IMR-90 (cell line): ENCODE data around the gene SP140. TPM values are rescaled to one million over a fixed set of nuclear protein-coding genes. Genes with fewer than 3 reads are reported as not detected.

Experiments
- ATAC-seq: fragments of 200-7000 bp; cut with Tn5 transposase; 2 replicates; pipeline ENCODE4 v1.9.1; 2020; ENCODE audit warnings: low read depth, mild to moderate bottlenecking, moderate library complexity
- BruUV-seq: library from RNA; stranded (reverse); fragments of 400-500 nt; replicated peaks from 2 replicates; lab custom pipeline; 2021; lab: Mats Ljungman, UMichigan
- CTCF ChIA-PET: fragments of 300-600 bp; formaldehyde crosslinking; extraction: SDS; loops from one replicate; lab custom pipeline; 2021; ENCODE audit warnings: antibody characterized with exemption; lab: Yijun Ruan, JAX
- POLR2A ChIA-PET: fragments of 300-600 bp; sonication (Branson Sonifier 250); formaldehyde crosslinking; loops from one replicate; lab custom pipeline; 2022; ENCODE audit warnings: antibody characterized with exemption; ENCODE audit not compliant: unreplicated experiment; lab: Charles Lee
- DNase-seq: peaks from one replicate; pipeline ENCODE4 v3.0.0; 2013
- H2AFZ ChIP-seq: replicated peaks from 2 replicates; pipeline ENCODE3; 2013; ENCODE audit warnings: low read length, mild to moderate bottlenecking; ENCODE audit not compliant: poor library complexity
- H2AK5ac ChIP-seq: 2 replicates; pipeline ENCODE4 v1.6.1; 2013; ENCODE audit warnings: low read depth, low read length, inconsistent platforms
- H2AK9ac ChIP-seq: replicated peaks from 2 replicates; pipeline ENCODE3; 2013; ENCODE audit warnings: mild to moderate bottlenecking, low read depth, low read length, moderate library complexity; ENCODE audit not compliant: poor library complexity
- H2BK120ac ChIP-seq: 2 replicates; pipeline ENCODE4 v1.6.1; 2013; ENCODE audit warnings: low read depth, low read length, inconsistent platforms
- H2BK15ac ChIP-seq: 3 replicates; pipeline ENCODE4 v1.6.1; 2013; ENCODE audit warnings: low read depth, low read length, inconsistent platforms
- H2BK20ac ChIP-seq: 2 replicates; pipeline ENCODE4 v1.6.1; 2013; ENCODE audit warnings: low read depth, mild to moderate bottlenecking, inconsistent platforms, low read length, moderate library complexity
- H2BK5ac ChIP-seq: 2 replicates; pipeline ENCODE4 v1.6.1; 2013; ENCODE audit warnings: mild to moderate bottlenecking, low read depth, low read length, inconsistent platforms; ENCODE audit not compliant: poor library complexity, severe bottlenecking
- H3K14ac ChIP-seq: replicated peaks from 2 replicates; pipeline ENCODE4 v1.6.1; 2013; ENCODE audit warnings: low read depth, low read length, inconsistent platforms
- H3K18ac ChIP-seq: 2 replicates; pipeline ENCODE4 v1.6.1; 2013; ENCODE audit warnings: low read depth, low read length, control low read depth
- H3K23ac ChIP-seq: 2 replicates; pipeline ENCODE4 v1.6.1; 2013; ENCODE audit warnings: low read depth, low read length, inconsistent platforms
- H3K27ac ChIP-seq: 2 replicates; pipeline ENCODE4 v1.5.1; 2013; ENCODE audit warnings: mild to moderate bottlenecking, control low read depth, low read length; ENCODE audit not compliant: insufficient read depth
- H3K27me3 ChIP-seq: 2 replicates; pipeline ENCODE4 v1.6.1; 2013; ENCODE audit warnings: low read length; ENCODE audit not compliant: control insufficient read depth, insufficient read depth
- H3K36me3 ChIP-seq: 2 replicates; pipeline ENCODE4 v1.6.1; 2013; ENCODE audit warnings: low read length, mixed read lengths; ENCODE audit not compliant: control insufficient read depth, insufficient read depth
- H3K4ac ChIP-seq: 2 replicates; pipeline ENCODE4 v1.6.1; 2013; ENCODE audit warnings: low read depth, low read length, inconsistent platforms
- H3K4me1 ChIP-seq: 2 replicates; pipeline ENCODE4 v1.6.1; 2013; ENCODE audit warnings: low read length, mixed read lengths; ENCODE audit not compliant: control insufficient read depth, insufficient read depth
- H3K4me2 ChIP-seq: 2 replicates; pipeline ENCODE4 v1.6.1; 2013; ENCODE audit warnings: low read depth, mild to moderate bottlenecking, control low read depth, low read length, moderate library complexity
- H3K4me3 ChIP-seq: 2 replicates; pipeline ENCODE4 v1.5.1; 2013; ENCODE audit warnings: low read depth, mild to moderate bottlenecking, control low read depth, low read length, moderate library complexity; ENCODE audit not compliant: insufficient read depth
- H3K56ac ChIP-seq: 2 replicates; pipeline ENCODE4 v1.6.1; 2013; ENCODE audit warnings: low read length, inconsistent platforms; ENCODE audit not compliant: insufficient read depth; ENCODE audit errors: extremely low read depth
- H3K79me1 ChIP-seq, 2 experiments: 2 replicates each; pipeline ENCODE4 v1.6.1; 2013; ENCODE audit warnings: low read length in 2 of 2, inconsistent platforms in 1 of 2, low read depth in 1 of 2
- H3K9ac ChIP-seq: 2 replicates; pipeline ENCODE4 v1.6.1; 2013; ENCODE audit warnings: low read depth, low read length, control low read depth
- H3K9me1 ChIP-seq: 2 replicates; pipeline ENCODE4 v1.6.1; 2013; ENCODE audit warnings: low read length, inconsistent platforms; ENCODE audit not compliant: insufficient read depth
- H3K9me3 ChIP-seq: 2 replicates; pipeline ENCODE4 v1.6.1; 2013; ENCODE audit warnings: low read length; ENCODE audit not compliant: control insufficient read depth, insufficient read depth
- H4K20me1 ChIP-seq: 2 replicates; pipeline ENCODE4 v1.6.1; 2013; ENCODE audit warnings: low read length, inconsistent platforms; ENCODE audit not compliant: insufficient read depth
- H4K5ac ChIP-seq: 2 replicates; pipeline ENCODE4 v1.6.1; 2013; ENCODE audit warnings: mild to moderate bottlenecking, low read depth, low read length, control low read depth
- H4K8ac ChIP-seq, 2 experiments: 2 replicates each; pipeline ENCODE4 v1.6.1; 2013; ENCODE audit warnings: low read depth in 2 of 2, low read length in 2 of 2, control low read depth in 1 of 2, inconsistent platforms in 1 of 2
- H4K91ac ChIP-seq: 2 replicates; pipeline ENCODE4 v1.6.1; 2013; ENCODE audit warnings: low read depth, low read length, inconsistent platforms; ENCODE audit not compliant: insufficient read depth
- BHLHE40 ChIP-seq: fragments of 150-350 bp; IDR thresholded peaks from 2 replicates; pipeline ENCODE4 v1.6.1; 2016; ENCODE audit warnings: mild to moderate bottlenecking, low read depth, low read length
- WGBS, 2 experiments: methylation state at CpG; one replicate each; pipeline versions ENCODE4 v1.1.5 to v1.1.7; 2013; ENCODE audit warnings: missing lambda C conversion rate in 2 of 2; ENCODE audit not compliant: insufficient read length in 1 of 2; ENCODE audit errors: extremely low coverage in 2 of 2; 5-methylcytosine and 5-hydroxymethylcytosine counted together
- dilution Hi-C: fragments of 300-500 bp; cut with HindIII; formaldehyde crosslinking; loops from one replicate; pipeline ENCODE4 v1.14.3; 2018; ENCODE audit warnings: low sequenced_read_pairs; ENCODE audit not compliant: unreplicated experiment
- in situ Hi-C: fragments of 300-500 bp; cut with MboI; formaldehyde crosslinking; loops from 3 replicates; pipeline ENCODE4 v1.14.3; 2019; ENCODE audit warnings: low sequenced_read_pairs, inconsistent platforms, mixed read lengths
- intact Hi-C: fragments of 100-400 bp; cut with micrococcal nuclease; formaldehyde crosslinking; loops from 2 replicates; pipeline ENCODE4 v1.10.0; 2022
- polyA plus RNA-seq, 3 experiments: library from polyadenylated mRNA; depleted of rRNA; stranded (reverse); fragments of >200 nt; gene quantifications; 2 replicates each; pipeline ENCODE4 v1.2.3, GENCODE V29; 2012; ENCODE audit warnings: low replicate concordance in 1 of 3
- total RNA-seq: library from RNA; depleted of rRNA; stranded (reverse); fragments of >200 nt; gene quantifications from 2 replicates; pipeline ENCODE4 v1.2.3, GENCODE V29; 2012

The SP140 gene
- total and polyA plus RNA-seq, 2 of the 4 experiments (the other 2 are of a cell fraction) = 1.4 TPM

GRCh38 chr2:230205721-230206120, 19.8 kb upstream of the SP140 start:
- DNase-seq = no peak
- H3K18ac ChIP-seq = no peak overlapping the region
- no peaks in the 10 kb centered on the region for H3K79me1 ChIP-seq
- H4K20me1 ChIP-seq = no peaks in the 10 kb centered on the region
- H3K9me3 ChIP-seq = no peaks in the 10 kb centered on the region
- no peak overlapping the region for H2AK9ac ChIP-seq
- ATAC-seq = no peak
- no peak overlapping the region for H3K9ac ChIP-seq
- no peak overlapping the region for H3K27ac ChIP-seq
- H4K5ac ChIP-seq = no peak overlapping the region
- no peak overlapping the region for H3K4me2 ChIP-seq
- in situ Hi-C loops = loop anchor here (25.0 kb wide), 1 partner anchor 607 kb away; no protein-coding TSS in a partner anchor
- no peak for TF ChIP-seq BHLHE40
- peaks cover 17% of the 10 kb centered on the region for H3K36me3 ChIP-seq
- no peaks in the 10 kb centered on the region for H3K9me1 ChIP-seq
- no peak overlapping the region for H3K23ac ChIP-seq
- H2AFZ ChIP-seq = no peak overlapping the region
- H2BK15ac ChIP-seq = no peak overlapping the region
- no peak overlapping the region for H2AK5ac ChIP-seq
- POLR2A ChIA-PET = no interaction called here
- H2BK20ac ChIP-seq = no peak overlapping the region
- H2BK120ac ChIP-seq = no peak overlapping the region
- no TSS peak for BruUV-seq
- H4K8ac ChIP-seq = no peak overlapping the region
- H3K14ac ChIP-seq = no peak overlapping the region
- no peak overlapping the region for H3K4ac ChIP-seq
- dilution Hi-C loops = no loop called here
- intact Hi-C loops = no loop called here
- no peaks in the 10 kb centered on the region for H3K27me3 ChIP-seq
- 100% methylated on average over 1 of the region's 2 CpGs; no CpG with 5 or more reads in 1 of the 2 experiments for WGBS, 2 experiments
- no peak overlapping the region for H3K4me3 ChIP-seq
- no peaks in the 10 kb centered on the region for H3K4me1 ChIP-seq
- H2BK5ac ChIP-seq = no peak overlapping the region
- no peak overlapping the region for H3K56ac ChIP-seq
- CTCF ChIA-PET = no interaction called here
- no peak overlapping the region for H4K91ac ChIP-seq
